ENCODE measurements around the gene AUH.

AUH gene

DNA sequence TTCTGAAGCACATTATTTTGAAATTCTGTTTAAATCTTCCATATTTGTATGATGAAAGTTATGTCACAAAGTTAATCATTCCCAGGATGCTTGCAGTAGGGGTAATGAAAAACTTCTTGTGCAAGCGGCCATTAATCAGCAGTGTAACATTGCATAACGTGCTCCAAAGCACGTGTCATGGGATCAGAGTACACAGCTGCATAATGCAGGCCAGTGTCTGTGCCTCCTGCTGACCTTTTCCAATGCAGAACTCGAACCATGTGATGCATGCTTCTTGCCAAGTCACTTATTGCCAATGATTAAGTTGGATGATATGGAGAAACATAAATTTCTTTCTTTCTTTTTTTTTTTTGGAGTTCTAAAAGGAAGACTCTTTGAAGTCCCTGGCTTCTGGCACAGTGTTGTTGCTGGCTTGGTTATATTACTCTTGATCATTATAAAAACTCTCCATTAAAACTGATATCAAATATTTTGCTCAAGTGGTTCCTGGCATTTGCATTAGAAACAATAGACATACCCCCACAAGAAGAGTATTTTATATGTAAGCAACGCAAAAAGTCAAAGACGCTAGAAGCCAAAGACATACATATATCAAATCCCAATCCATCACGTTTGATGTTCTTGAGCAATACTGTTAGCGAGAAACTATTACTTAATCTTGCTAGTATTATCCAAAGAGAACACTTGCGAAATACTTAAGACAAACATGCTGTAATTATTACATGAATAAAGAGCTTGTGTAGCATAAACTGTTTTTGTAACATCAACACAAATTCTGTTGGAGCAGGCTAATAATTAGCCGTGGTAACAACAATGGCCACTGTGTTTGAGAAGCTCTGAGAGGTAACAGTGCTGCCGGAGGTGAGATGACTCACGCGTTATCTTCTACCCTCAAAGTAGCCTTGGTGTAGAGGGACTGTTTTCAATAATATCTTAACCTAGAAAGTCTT lies 164.2 kb downstream of the AUH start:
- no peaks in the 10 kb centered on the region for H3K27me3 ChIP-seq (ENCODE audit: control insufficient read depth in 1 of 2, insufficient read depth in 2 of 2, low read length in 2 of 2)
- no peak overlapping the region for H3K4me3 ChIP-seq (ENCODE audit: low read depth in 1 of 2, low read length in 2 of 2)
- H3K4me1 ChIP-seq (ENCODE audit: control insufficient read depth in 1 of 2, insufficient read depth in 2 of 2, low read length in 2 of 2), result peaks cover 45 to 58% of the 10 kb centered on the region in 2 donors
- peaks cover 0 to 4% of the 10 kb centered on the region in 2 donors for H3K9me3 ChIP-seq (ENCODE audit: control insufficient read depth in 1 of 2, low read length in 2 of 2)
- peak overlapping the region in 1 of 2 donors; percentile 39 for H3K9ac ChIP-seq (ENCODE audit: low read depth in 1 of 2, low read length in 2 of 2)
- no peaks in the 10 kb centered on the region for H3K36me3 ChIP-seq (ENCODE audit: control insufficient read depth in 1 of 2, insufficient read depth in 2 of 2, low read length in 2 of 2)
- peak overlapping the region; percentile 77 for H3K27ac ChIP-seq (ENCODE audit: low read depth, low read length)

GRCh38 chr9:91196103-91196950 lies 165.4 kb downstream of the AUH start:
- peaks cover 0 to 4% of the 10 kb centered on the region in 2 donors for H3K9me3 ChIP-seq (ENCODE audit: control insufficient read depth in 1 of 2, low read length in 2 of 2)
- H3K4me3 ChIP-seq (ENCODE audit: low read depth in 1 of 2, low read length in 2 of 2), result no peak overlapping the region
- H3K4me1 ChIP-seq (ENCODE audit: control insufficient read depth in 1 of 2, insufficient read depth in 2 of 2, low read length in 2 of 2), result peaks cover 55 to 69% of the 10 kb centered on the region in 2 donors
- peak overlapping the region in 1 of 2 donors; percentile 39 for H3K9ac ChIP-seq (ENCODE audit: low read depth in 1 of 2, low read length in 2 of 2)
- no peaks in the 10 kb centered on the region for H3K36me3 ChIP-seq (ENCODE audit: control insufficient read depth in 1 of 2, insufficient read depth in 2 of 2, low read length in 2 of 2)
- peak overlapping the region; percentile 77 for H3K27ac ChIP-seq (ENCODE audit: low read depth, low read length)
- no peaks in the 10 kb centered on the region for H3K27me3 ChIP-seq (ENCODE audit: control insufficient read depth in 1 of 2, insufficient read depth in 2 of 2, low read length in 2 of 2)

DNA sequence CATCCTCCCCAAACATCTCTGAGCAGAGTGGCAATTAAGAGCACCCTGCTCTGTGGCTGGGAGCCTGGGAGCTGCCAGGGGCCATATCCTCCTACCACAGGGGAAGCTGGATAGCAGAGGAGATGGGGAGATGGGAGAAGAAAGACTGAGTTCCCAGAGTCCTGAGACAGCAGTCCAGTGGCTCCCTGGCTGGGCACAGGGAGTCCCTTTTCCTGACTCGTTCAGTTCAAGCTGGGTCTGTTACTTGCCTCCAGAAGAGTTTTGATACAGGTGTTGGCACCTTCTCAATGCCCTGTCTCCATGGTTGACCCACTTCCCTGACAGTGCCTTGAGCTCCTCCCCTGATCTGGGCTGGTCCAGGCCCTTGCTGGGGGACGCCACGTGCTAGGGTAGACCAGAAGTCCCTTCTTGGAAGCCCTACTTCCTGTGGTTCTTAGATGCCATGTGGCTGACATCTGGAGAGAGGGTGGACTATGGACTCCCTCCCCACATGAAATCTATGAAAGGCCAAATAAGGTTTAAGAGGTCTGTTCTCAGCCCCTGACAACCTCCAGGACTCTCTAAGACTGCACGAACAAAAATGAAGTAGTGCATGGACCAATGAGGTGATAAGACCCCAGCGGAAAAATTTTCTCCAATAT lies 166.2 kb downstream of the AUH start:
- H3K4me1 ChIP-seq (ENCODE audit: control insufficient read depth in 1 of 2, insufficient read depth in 2 of 2, low read length in 2 of 2), result peaks cover 55 to 69% of the 10 kb centered on the region in 2 donors
- H3K9me3 ChIP-seq (ENCODE audit: control insufficient read depth in 1 of 2, low read length in 2 of 2), result peaks cover 0 to under 1% of the 10 kb centered on the region in 2 donors
- peak overlapping the region; percentile 28 for H3K27ac ChIP-seq (ENCODE audit: low read depth, low read length)
- H3K9ac ChIP-seq (ENCODE audit: low read depth in 1 of 2, low read length in 2 of 2), result peak overlapping the region in 1 of 2 donors; percentile 14
- H3K36me3 ChIP-seq (ENCODE audit: control insufficient read depth in 1 of 2, insufficient read depth in 2 of 2, low read length in 2 of 2), result no peaks in the 10 kb centered on the region
- peak overlapping the region in 1 of 2 donors; percentile 5 for H3K4me3 ChIP-seq (ENCODE audit: low read depth in 1 of 2, low read length in 2 of 2)
- no peaks in the 10 kb centered on the region for H3K27me3 ChIP-seq (ENCODE audit: control insufficient read depth in 1 of 2, insufficient read depth in 2 of 2, low read length in 2 of 2)

- peak overlapping the region; percentile 65 to 81 for H3K4me3 ChIP-seq (ENCODE audit: low read depth in 1 of 2, low read length in 2 of 2)
- H3K9ac ChIP-seq (ENCODE audit: low read depth in 1 of 2, low read length in 2 of 2), result peak overlapping the region; percentile 79 to 97
- no peaks in the 10 kb centered on the region for H3K27me3 ChIP-seq (ENCODE audit: control insufficient read depth in 1 of 2, insufficient read depth in 2 of 2, low read length in 2 of 2)
- peaks cover 0 to 2% of the 10 kb centered on the region in 2 donors for H3K9me3 ChIP-seq (ENCODE audit: control insufficient read depth in 1 of 2, low read length in 2 of 2)
- H3K4me1 ChIP-seq (ENCODE audit: control insufficient read depth in 1 of 2, insufficient read depth in 2 of 2, low read length in 2 of 2), result peaks cover 55 to 58% of the 10 kb centered on the region in 2 donors
- peak overlapping the region; percentile 99 for H3K27ac ChIP-seq (ENCODE audit: low read depth, low read length)
- no peaks in the 10 kb centered on the region for H3K36me3 ChIP-seq (ENCODE audit: control insufficient read depth in 1 of 2, insufficient read depth in 2 of 2, low read length in 2 of 2)
Observed at GRCh38 chr9:91193658-91194391, 167.9 kb downstream of the AUH start.

- Histone ChIP-seq H3K36me3 (ENCODE audit: control insufficient read depth in 1 of 2, insufficient read depth in 2 of 2, low read length in 2 of 2) (no peaks in the 10 kb centered on the region), H3K9ac (ENCODE audit: low read depth in 1 of 2, low read length in 2 of 2) (peak overlapping the region; percentile 79 to 97), H3K4me1 (ENCODE audit: control insufficient read depth in 1 of 2, insufficient read depth in 2 of 2, low read length in 2 of 2) (peaks cover 50 to 51% of the 10 kb centered on the region in 2 donors), H3K4me3 (ENCODE audit: low read depth in 1 of 2, low read length in 2 of 2) (peak overlapping the region; percentile 65 to 81), H3K27ac (ENCODE audit: low read depth, low read length) (peak overlapping the region; percentile 99), H3K27me3 (ENCODE audit: control insufficient read depth in 1 of 2, insufficient read depth in 2 of 2, low read length in 2 of 2) (no peaks in the 10 kb centered on the region), H3K9me3 (ENCODE audit: control insufficient read depth in 1 of 2, low read length in 2 of 2) (peaks cover 0 to 2% of the 10 kb centered on the region in 2 donors)
Observed at GRCh38 chr9:91193087-91193657, 168.5 kb downstream of the AUH start.

DNA sequence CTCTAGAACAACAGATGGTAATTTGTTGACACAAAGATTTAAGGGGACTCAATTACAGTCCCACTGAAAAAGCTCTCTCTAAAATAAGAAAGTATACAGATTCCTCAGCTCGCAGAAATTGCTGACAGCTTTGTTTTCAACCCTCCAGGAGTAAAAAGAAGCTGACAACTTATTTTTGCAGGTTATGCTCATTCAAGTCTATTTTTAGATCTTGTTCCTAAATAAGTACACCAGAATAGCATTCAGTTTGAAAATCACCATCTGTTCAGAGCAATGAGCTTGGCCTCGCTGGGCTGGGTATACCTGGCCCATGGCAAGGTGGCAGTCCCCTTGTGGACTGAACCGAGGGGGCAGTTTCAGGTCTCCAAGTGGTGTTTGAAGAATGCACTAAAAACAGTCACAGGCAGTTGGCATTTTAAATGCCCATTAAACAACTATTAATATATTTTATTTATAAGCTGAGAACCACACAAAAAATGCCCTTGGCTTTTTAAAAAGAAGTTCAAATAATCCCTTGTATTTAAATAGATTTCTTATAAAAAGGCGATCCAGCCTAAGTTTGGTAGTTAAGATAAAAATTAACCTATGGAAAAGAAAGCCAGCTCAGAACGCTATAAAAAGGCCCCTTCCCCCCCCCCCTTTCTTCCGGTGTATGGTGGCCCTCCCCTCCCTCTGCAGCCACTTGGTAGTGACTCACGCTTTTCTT lies 169.2 kb downstream of the AUH start:
- H3K9me3 ChIP-seq (ENCODE audit: control insufficient read depth in 1 of 2, low read length in 2 of 2), result peaks cover 0 to 2% of the 10 kb centered on the region in 2 donors
- H3K9ac ChIP-seq (ENCODE audit: low read depth in 1 of 2, low read length in 2 of 2), result peak overlapping the region; percentile 79 to 97
- no peaks in the 10 kb centered on the region for H3K36me3 ChIP-seq (ENCODE audit: control insufficient read depth in 1 of 2, insufficient read depth in 2 of 2, low read length in 2 of 2)
- no peaks in the 10 kb centered on the region for H3K27me3 ChIP-seq (ENCODE audit: control insufficient read depth in 1 of 2, insufficient read depth in 2 of 2, low read length in 2 of 2)
- peak overlapping the region; percentile 99 for H3K27ac ChIP-seq (ENCODE audit: low read depth, low read length)
- peaks cover 50% of the 10 kb centered on the region in 2 donors for H3K4me1 ChIP-seq (ENCODE audit: control insufficient read depth in 1 of 2, insufficient read depth in 2 of 2, low read length in 2 of 2)
- peak overlapping the region; percentile 65 to 81 for H3K4me3 ChIP-seq (ENCODE audit: low read depth in 1 of 2, low read length in 2 of 2)

DNA sequence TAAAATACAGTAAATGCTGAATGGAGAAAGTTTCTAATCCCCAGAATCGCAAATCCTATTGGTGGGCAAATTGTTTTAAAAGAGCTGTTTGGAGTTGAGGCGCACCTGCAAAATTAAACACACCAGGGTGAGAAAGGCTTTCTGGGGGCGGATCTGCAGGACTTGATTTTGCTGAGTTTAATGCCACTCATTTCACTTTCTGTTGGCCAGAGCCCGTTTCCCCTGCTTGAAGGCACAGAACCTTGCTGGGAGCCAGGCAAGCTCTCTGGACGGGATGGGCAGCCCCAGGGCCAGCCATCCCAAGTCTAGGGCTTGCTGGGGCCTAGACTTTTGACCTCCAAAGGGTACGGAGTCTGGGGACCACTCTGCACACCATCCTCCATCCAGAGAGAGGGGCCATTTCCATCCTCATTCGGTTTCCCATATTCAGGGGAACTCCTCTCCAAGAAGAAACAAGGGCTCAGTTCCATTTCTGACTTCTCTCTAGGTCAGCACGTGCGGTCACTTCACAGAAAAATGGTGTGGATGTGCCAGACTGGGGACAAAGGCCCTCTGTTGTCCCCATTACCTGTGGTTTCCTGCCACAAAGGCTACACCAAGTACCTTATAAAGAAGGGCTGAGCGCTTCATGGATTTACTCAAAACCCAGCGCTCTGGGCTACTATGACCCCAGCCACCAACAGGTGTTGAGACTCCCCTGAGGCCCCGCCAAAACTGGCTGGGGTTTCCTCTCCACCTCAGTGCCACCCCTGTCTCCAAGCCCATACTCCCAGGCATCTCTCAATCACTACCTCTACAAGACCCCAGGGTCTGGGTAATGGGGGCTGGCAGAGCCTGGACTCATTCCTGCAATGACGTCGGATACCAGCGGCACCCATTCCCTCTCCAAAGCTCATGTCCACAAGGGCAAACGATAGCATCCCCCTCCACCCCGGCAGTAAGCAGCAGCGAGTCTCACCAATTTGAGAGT lies 170.0 kb downstream of the AUH start:
- H3K9me3 ChIP-seq (ENCODE audit: control insufficient read depth in 1 of 2, low read length in 2 of 2), result peaks cover 0 to 2% of the 10 kb centered on the region in 2 donors
- no peaks in the 10 kb centered on the region for H3K36me3 ChIP-seq (ENCODE audit: control insufficient read depth in 1 of 2, insufficient read depth in 2 of 2, low read length in 2 of 2)
- no peak overlapping the region for H3K4me3 ChIP-seq (ENCODE audit: low read depth in 1 of 2, low read length in 2 of 2)
- no peaks in the 10 kb centered on the region for H3K27me3 ChIP-seq (ENCODE audit: control insufficient read depth in 1 of 2, insufficient read depth in 2 of 2, low read length in 2 of 2)
- peaks cover 44 to 46% of the 10 kb centered on the region in 2 donors for H3K4me1 ChIP-seq (ENCODE audit: control insufficient read depth in 1 of 2, insufficient read depth in 2 of 2, low read length in 2 of 2)
- peak overlapping the region in 1 of 2 donors; percentile 30 for H3K9ac ChIP-seq (ENCODE audit: low read depth in 1 of 2, low read length in 2 of 2)
- H3K27ac ChIP-seq (ENCODE audit: low read depth, low read length), result no peak overlapping the region

DNA sequence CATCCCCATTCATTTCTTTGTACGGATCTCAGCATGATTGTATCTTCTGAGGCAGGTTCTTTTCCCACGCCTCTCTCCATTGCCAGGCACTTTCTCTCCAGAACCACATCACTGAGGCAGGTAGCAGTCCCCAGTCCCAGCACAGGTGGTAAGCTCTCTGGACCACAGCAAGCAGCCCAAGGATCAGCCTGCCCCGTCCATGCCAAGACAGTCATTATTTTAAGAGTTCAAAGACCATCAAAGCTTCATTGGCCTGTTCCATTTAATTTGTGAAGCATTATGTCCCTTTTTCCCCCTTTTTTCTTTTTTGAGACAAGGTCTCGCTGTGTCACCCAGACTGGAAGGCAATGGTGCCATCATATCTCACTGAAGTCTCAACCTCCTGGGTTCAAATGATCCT lies 171.7 kb downstream of the AUH start:
- Histone ChIP-seq H3K4me1 (ENCODE audit: control insufficient read depth in 1 of 2, insufficient read depth in 2 of 2, low read length in 2 of 2) (peaks cover 27 to 30% of the 10 kb centered on the region in 2 donors), H3K36me3 (ENCODE audit: control insufficient read depth in 1 of 2, insufficient read depth in 2 of 2, low read length in 2 of 2) (no peaks in the 10 kb centered on the region), H3K9ac (ENCODE audit: low read depth in 1 of 2, low read length in 2 of 2) (no peak overlapping the region), H3K27me3 (ENCODE audit: control insufficient read depth in 1 of 2, insufficient read depth in 2 of 2, low read length in 2 of 2) (no peaks in the 10 kb centered on the region), H3K27ac (ENCODE audit: low read depth, low read length) (no peak overlapping the region), H3K9me3 (ENCODE audit: control insufficient read depth in 1 of 2, low read length in 2 of 2) (peaks cover 0 to 2% of the 10 kb centered on the region in 2 donors), H3K4me3 (ENCODE audit: low read depth in 1 of 2, low read length in 2 of 2) (no peak overlapping the region)
